Liver (tissue), 3 donors: ENCODE measurements around the gene SLC15A5.

Source experiments
- EGR1 ChIP-seq, 2 donors: IDR thresholded peaks; 2 replicates each; pipeline ENCODE4 v1.6.1; 2016 to 2018; ENCODE audit warnings: antibody characterized with exemption in 2 of 2, low read depth in 2 of 2
- MAX ChIP-seq: IDR thresholded peaks from 2 replicates; pipeline ENCODE4 v1.6.1; 2016; ENCODE audit warnings: antibody characterized with exemption
- TAF1 ChIP-seq: conservative IDR thresholded peaks from 2 replicates; pipeline ENCODE4 v1.6.1; 2016; ENCODE audit warnings: antibody characterized with exemption, mild to moderate bottlenecking
- YY1 ChIP-seq: IDR thresholded peaks from 2 replicates; pipeline ENCODE4 v1.6.1; 2016; ENCODE audit warnings: antibody characterized with exemption, mild to moderate bottlenecking
- TF ChIP-seq, protein P1 (sequence below): fragments of 150-350 bp; IDR thresholded peaks from 2 replicates; pipeline ENCODE4 v1.5.1; 2017; ENCODE audit warnings: improper control_type of control experiment, low read depth, low read length; ENCODE audit not compliant: missing input control
- donor health status: healthy.
- donor health status: healthy.

DNA sequence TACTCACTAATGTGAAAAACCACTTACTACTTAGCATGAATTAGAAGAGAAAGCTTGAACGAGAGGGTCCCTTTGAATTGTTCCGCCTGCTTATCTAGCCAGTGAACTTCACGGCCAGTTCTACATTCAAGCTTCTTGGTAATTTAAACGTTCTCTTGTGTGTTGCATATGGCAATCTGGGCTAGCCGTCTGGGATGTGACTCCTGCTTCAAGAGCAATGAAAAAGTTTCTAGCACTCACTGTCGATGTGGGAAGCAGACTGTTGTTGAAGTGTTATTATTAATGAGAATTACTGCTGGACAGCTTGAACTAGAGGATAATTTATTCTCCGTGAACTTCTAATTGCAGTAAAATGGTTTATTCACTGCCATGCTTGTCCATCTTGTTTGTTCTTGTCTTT is 93.9 kb downstream of the SLC15A5 start:
- TF ChIP-seq TAF1 (no peak), YY1 (no peak), MAX (no peak), EGR1 (IDR thresholded peaks at IDR 0.05; ENCODE audit: low read depth in 2 of 2) (no peak)
- TF ChIP-seq, protein P1, sequence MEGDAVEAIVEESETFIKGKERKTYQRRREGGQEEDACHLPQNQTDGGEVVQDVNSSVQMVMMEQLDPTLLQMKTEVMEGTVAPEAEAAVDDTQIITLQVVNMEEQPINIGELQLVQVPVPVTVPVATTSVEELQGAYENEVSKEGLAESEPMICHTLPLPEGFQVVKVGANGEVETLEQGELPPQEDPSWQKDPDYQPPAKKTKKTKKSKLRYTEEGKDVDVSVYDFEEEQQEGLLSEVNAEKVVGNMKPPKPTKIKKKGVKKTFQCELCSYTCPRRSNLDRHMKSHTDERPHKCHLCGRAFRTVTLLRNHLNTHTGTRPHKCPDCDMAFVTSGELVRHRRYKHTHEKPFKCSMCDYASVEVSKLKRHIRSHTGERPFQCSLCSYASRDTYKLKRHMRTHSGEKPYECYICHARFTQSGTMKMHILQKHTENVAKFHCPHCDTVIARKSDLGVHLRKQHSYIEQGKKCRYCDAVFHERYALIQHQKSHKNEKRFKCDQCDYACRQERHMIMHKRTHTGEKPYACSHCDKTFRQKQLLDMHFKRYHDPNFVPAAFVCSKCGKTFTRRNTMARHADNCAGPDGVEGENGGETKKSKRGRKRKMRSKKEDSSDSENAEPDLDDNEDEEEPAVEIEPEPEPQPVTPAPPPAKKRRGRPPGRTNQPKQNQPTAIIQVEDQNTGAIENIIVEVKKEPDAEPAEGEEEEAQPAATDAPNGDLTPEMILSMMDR, result no peak
